Peyer's patch (tissue), 4 donors: ENCODE measurements around the gene ALOX5. TPM values are rescaled to one million over a fixed set of nuclear protein-coding genes. Genes with fewer than 3 reads are reported as not detected.

Source experiments
- DNase-seq, 3 donors: peaks; one replicate each; pipeline ENCODE4 v3.0.0-alpha.2; 2017 to 2019
- H3K27ac ChIP-seq, 4 donors: fragments of 200-600 bp; sonication (generic); one replicate each; pipeline ENCODE4 v1.5.1; 2016 to 2019
- H3K27me3 ChIP-seq, 2 donors: fragments of 200-600 bp; sonication (generic); one replicate each; pipeline ENCODE4 v1.5.1; 2019
- H3K36me3 ChIP-seq, 3 donors: fragments of 200-600 bp; sonication (generic); one replicate each; pipeline ENCODE4 v1.5.1; 2016 to 2019
- H3K4me1 ChIP-seq, 4 donors: fragments of 200-600 bp; sonication (generic); one replicate each; pipeline ENCODE4 v1.5.1; 2016 to 2019
- H3K4me3 ChIP-seq, 4 donors: fragments of 200-600 bp; sonication (generic); 1 replicate in 3 of 4; 2 replicates in 1 of 4; pipeline ENCODE4 v1.5.1; 2016 to 2019; ENCODE audit warnings: mild to moderate bottlenecking in 1 of 4
- H3K9me3 ChIP-seq, 4 donors: fragments of 200-600 bp; sonication (generic); one replicate each; pipeline ENCODE4 v1.5.1; 2016 to 2019; ENCODE audit warnings: mild to moderate bottlenecking in 1 of 4
- POLR2A ChIP-seq, 2 donors: fragments of 450-650 bp; IDR thresholded peaks; one replicate each; pipeline ENCODE4 v1.5.1; 2017; ENCODE audit warnings: antibody characterized with exemption in 2 of 2, mild to moderate bottlenecking in 2 of 2, moderate library complexity in 2 of 2
- total RNA-seq, 4 donors: library from RNA; depleted of rRNA; stranded (reverse); fragments of >200 nt; gene quantifications; one replicate each; pipeline ENCODE4 v1.1.0, GENCODE V29; 2016
- TF ChIP-seq, protein P1 (sequence below), 6 experiments: fragments of 450-650 bp in 4 of 6; fragments of 200-600 bp in 2 of 6; sonication (generic) in 1 of 6; IDR thresholded peaks; one replicate each; pipeline ENCODE4 v1.5.1; 2017 to 2019; ENCODE audit warnings: antibody characterized with exemption in 6 of 6, mild to moderate bottlenecking in 3 of 6, moderate library complexity in 1 of 6

The ALOX5 gene
- total RNA-seq, 4 donors from 2014 or later = 24.0 to 187 (median 31.6) TPM

DNA sequence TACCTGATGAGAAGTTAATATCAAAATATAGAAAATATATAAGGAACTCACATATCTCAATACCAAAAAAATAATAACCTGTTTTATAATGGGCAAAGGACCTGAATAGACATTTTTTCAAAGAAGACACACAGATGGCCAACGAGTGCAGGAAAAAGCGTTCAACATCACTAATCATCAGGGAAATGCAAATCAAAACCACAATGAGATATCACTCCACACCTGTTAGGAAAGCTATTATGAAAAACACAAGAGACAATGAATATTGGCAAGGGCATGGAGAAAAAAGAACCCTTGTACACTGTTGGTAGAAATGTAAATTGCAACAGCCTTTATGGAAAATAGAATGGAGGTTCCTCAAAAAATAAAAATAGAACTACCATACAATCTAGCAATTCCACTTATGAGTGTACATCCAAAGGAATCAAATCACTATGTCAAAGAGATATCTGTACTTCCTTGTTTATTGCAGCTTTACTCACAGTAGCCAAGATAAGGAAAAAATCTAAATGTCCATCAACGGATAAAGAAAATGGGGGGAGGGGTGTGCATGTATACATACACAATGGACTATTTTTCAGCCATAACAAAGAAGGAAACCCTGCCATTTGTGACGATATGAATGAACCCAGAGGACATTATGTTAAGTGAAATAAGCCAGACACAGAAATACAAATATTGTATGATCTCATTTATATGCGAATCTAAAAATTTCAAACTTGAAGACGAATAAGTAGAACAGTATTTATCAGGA is 3.6 kb upstream of the ALOX5 start:
- Histone ChIP-seq H3K27me3 (no peaks in the 10 kb centered on the region), H3K36me3 (no peaks in the 10 kb centered on the region)
- TF ChIP-seq, protein P1, sequence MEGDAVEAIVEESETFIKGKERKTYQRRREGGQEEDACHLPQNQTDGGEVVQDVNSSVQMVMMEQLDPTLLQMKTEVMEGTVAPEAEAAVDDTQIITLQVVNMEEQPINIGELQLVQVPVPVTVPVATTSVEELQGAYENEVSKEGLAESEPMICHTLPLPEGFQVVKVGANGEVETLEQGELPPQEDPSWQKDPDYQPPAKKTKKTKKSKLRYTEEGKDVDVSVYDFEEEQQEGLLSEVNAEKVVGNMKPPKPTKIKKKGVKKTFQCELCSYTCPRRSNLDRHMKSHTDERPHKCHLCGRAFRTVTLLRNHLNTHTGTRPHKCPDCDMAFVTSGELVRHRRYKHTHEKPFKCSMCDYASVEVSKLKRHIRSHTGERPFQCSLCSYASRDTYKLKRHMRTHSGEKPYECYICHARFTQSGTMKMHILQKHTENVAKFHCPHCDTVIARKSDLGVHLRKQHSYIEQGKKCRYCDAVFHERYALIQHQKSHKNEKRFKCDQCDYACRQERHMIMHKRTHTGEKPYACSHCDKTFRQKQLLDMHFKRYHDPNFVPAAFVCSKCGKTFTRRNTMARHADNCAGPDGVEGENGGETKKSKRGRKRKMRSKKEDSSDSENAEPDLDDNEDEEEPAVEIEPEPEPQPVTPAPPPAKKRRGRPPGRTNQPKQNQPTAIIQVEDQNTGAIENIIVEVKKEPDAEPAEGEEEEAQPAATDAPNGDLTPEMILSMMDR (IDR thresholded peaks at IDR 0.05) = no peak
- TF ChIP-seq POLR2A (IDR thresholded peaks at IDR 0.05) = no peak

DNA sequence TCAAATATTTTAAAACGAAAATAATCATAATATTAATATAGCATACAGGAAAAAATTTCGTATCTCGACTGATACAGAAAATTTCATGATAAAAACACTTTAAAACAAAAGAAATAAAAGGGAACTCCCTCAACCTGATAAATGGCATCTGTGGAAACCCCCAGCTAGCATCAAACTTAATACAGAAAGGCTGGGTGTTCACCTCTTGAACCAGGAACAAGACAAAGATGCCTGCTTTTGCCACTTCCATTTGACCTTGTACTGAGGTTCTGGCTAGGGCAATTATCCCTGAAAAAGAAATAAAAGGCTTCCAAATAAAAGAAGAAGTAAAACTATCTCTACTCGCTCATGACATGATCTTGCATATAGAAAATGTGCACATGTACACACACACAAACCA is 2.5 kb upstream of the ALOX5 start:
- peaks cover 0 to 21% (median under 1%) of the 10 kb centered on the region in 4 donors for H3K4me1 ChIP-seq
- peak overlapping the region in 1 of 4 donors; percentile 55 for H3K27ac ChIP-seq
- DNase-seq = no peak
- no peaks in the 10 kb centered on the region for H3K36me3 ChIP-seq
- H3K4me3 ChIP-seq = no peak overlapping the region
- H3K9me3 ChIP-seq = no peaks in the 10 kb centered on the region
- TF ChIP-seq, protein P1 (IDR thresholded peaks at IDR 0.05) = no peak
- no peak for TF ChIP-seq POLR2A (IDR thresholded peaks at IDR 0.05)
- no peaks in the 10 kb centered on the region for H3K27me3 ChIP-seq

More for the DNA sequence above, 3.6 kb upstream of the ALOX5 start:
- H3K9me3 ChIP-seq = no peaks in the 10 kb centered on the region
- H3K4me1 ChIP-seq = peaks cover 0 to 21% (median 0%) of the 10 kb centered on the region in 4 donors
- DNase-seq = no peak
- peak overlapping the region in 1 of 4 donors; percentile 55 for H3K27ac ChIP-seq
- H3K4me3 ChIP-seq = no peak overlapping the region

DNA sequence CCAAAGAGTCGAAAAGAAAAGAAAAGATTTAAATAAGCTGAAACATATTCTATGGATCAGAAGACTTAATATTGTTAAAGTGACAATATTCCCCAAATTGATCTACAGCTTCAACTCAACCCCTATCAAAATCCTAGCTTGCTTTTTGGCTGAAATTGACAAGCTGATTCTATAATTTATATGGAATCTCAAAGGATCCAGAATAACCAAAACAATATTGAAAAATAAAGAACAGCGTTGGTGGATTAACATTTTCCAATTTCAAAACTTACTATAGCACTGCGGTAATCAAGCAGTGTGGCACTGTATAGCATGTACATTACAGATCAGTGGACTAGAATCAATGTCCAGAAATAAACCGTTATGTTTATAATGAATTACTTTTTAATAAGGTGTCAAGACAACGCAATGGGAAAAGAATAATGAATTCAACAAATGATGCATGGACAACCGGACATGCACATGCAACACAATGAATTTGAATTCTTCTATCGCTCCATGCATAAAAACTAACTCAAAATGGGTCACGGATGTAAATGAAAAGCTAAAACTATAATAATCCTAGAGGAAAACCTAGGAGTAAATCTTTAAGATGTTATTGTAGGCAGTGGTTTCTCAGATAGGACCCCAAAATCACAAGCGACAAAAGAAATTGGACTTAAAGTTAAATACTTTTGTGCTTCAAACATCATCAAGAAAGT is 1.6 kb upstream of the ALOX5 start:
- no peak for TF ChIP-seq POLR2A (IDR thresholded peaks at IDR 0.05)
- TF ChIP-seq, protein P1 (IDR thresholded peaks at IDR 0.05) = no peak
- Histone ChIP-seq H3K4me3 (no peak overlapping the region), H3K9me3 (no peaks in the 10 kb centered on the region), H3K4me1 (peaks cover 0 to 21% (median 4%) of the 10 kb centered on the region in 4 donors), H3K27me3 (no peaks in the 10 kb centered on the region), H3K27ac (peak overlapping the region in 1 of 4 donors; percentile 91), H3K36me3 (no peaks in the 10 kb centered on the region)
- no peak for DNase-seq

DNA sequence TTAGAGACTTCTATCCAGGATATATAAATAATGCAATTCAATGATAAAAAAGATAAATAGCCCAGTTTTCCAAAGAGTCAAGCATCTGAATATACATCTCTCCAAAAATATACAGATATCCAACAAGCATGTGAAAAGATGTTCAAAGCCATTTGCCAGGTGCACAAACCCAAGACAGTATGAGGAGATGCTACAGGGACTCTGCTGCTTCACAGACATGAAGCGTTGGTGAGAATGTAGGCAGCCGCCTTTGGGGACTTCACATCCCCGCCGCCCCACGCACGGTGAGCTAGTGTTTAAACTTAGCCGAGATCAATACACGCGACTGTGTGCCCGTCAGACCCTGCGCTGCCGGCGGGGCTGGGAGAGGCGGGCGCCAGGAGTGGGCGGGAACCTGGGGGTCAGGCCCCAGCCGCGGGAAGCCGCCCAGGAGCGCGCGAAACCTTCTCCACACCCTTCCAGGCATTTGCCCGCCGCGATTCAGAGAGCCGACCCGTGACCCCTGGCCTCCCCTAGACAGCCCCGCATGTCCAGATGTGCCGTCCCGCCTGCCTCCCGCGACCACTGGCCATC is 927 bp upstream of the ALOX5 start:
- peak overlapping the region; percentile 52 to 63 (median 60) for H3K4me3 ChIP-seq
- peak overlapping the region in 3 of 4 donors; percentile 58 to 91 (median 67) for H3K27ac ChIP-seq
- peak; percentile 53 to 61 (median 61) for DNase-seq
- no peaks in the 10 kb centered on the region for H3K36me3 ChIP-seq
- H3K9me3 ChIP-seq = no peaks in the 10 kb centered on the region
- peaks cover 0 to 21% (median 4%) of the 10 kb centered on the region in 4 donors for H3K4me1 ChIP-seq
- TF ChIP-seq POLR2A (IDR thresholded peaks at IDR 0.05) = no peak
- TF ChIP-seq, protein P1 (IDR thresholded peaks at IDR 0.05) = no peak
- no peaks in the 10 kb centered on the region for H3K27me3 ChIP-seq

DNA sequence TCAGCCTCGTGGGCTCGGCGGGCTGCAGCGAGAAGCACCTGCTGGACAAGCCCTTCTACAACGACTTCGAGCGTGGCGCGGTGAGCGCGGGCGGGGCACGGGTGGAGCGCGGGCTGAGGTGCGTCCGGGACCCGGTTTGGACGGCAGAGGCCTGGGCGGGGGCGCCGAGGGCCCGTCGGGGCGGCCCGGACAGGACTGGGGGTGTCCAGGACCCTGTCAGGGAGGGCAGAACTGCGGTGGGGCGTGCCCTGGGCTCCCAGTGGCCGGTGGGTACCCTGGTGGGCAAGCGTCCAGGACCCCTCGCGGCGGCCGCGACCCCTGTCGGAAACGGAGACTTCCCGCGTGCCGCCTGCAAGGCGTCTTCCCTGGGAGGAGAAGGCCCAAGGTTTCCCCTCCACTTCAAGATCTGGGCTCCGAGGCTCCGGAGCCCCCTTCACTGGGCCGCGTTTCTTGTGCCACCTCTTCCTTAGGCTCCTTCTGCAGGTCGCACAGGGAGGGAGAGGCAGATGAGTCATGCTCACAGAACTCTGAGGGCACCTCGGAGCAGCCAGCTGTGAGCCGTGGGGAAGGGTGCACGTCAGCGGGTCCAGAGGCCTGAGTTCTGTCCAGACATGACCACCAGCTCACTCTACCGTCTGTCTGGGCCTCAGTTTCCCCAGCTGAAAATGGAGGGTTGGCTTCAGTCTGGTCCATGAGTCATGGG is 485 bp downstream of the ALOX5 start:
- peaks cover 0 to 21% (median 4%) of the 10 kb centered on the region in 4 donors for H3K4me1 ChIP-seq
- peak in 1 of 3 donors; percentile 56 for DNase-seq
- H3K9me3 ChIP-seq = no peaks in the 10 kb centered on the region
- peak overlapping the region; percentile 52 to 63 (median 60) for H3K4me3 ChIP-seq
- H3K36me3 ChIP-seq = no peaks in the 10 kb centered on the region
- H3K27me3 ChIP-seq = no peaks in the 10 kb centered on the region
- TF ChIP-seq, protein P1 (IDR thresholded peaks at IDR 0.05) = no peak
- TF ChIP-seq POLR2A (IDR thresholded peaks at IDR 0.05) = no peak
- H3K27ac ChIP-seq = peak overlapping the region in 3 of 4 donors; percentile 58 to 91 (median 67)
